Measurements from ENCODE around the gene SEC24A.
A peak's percentile ranks its signal among the peaks of the same experiment; 100 is the strongest.

Gene SEC24A

DNA sequence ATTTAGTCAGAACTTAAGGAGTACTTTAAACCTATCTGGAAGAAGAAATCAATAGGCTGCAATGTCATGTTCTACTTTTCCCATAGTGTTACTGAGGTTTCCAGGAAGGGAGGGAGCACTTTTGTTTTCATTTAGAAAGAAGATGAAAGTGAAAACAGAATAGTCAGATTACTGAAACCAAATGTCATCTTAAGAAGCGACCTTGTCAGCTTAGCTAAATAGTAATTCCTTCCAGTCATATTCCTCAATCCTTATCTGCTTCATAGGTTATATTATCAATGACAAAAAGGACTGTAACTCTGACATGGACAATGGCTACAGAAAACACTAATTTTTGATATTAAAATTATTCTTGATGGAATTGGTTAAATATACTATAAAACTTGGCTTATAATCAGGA lies 43.7 kb upstream of the SEC24A start:
- Histone ChIP-seq H3K27ac (ENCODE audit: low read length) (no peak overlapping the region), H3K9me2 (replicated peaks; ENCODE audit: insufficient read depth, low read length) (no peaks in the 10 kb centered on the region), H3F3A (ENCODE audit: insufficient read depth, low read length) (peaks cover 8% of the 10 kb centered on the region; the same call in 1 of the 2 replicates), H3K4me3 (ENCODE audit: low read length) (no peak overlapping the region), H3K36me3 (replicated peaks; ENCODE audit: insufficient read depth, low read length) (peaks cover 10% of the 10 kb centered on the region), H3K4me2 (ENCODE audit: low read depth, low read length) (peak overlapping the region; percentile 23; the same call in 1 of the 2 replicates), H4K20me1 (ENCODE audit: insufficient read depth, low read length) (no peaks in the 10 kb centered on the region), H3K9ac (ENCODE audit: low read length) (no peak overlapping the region), H3K9me3 (replicated peaks; ENCODE audit: insufficient read depth, low read length) (no peaks in the 10 kb centered on the region), H3K4me1 (ENCODE audit: low read length) (peaks cover 26% of the 10 kb centered on the region), H2AFZ (ENCODE audit: low read length) (no peak overlapping the region), H3K27me3 (replicated peaks; ENCODE audit: insufficient read depth, low read length) (no peaks in the 10 kb centered on the region), H3K79me2 (ENCODE audit: low read length) (peaks cover 11% of the 10 kb centered on the region)
- peak; percentile 48 for DNase-seq
- TF ChIP-seq, protein P1, sequence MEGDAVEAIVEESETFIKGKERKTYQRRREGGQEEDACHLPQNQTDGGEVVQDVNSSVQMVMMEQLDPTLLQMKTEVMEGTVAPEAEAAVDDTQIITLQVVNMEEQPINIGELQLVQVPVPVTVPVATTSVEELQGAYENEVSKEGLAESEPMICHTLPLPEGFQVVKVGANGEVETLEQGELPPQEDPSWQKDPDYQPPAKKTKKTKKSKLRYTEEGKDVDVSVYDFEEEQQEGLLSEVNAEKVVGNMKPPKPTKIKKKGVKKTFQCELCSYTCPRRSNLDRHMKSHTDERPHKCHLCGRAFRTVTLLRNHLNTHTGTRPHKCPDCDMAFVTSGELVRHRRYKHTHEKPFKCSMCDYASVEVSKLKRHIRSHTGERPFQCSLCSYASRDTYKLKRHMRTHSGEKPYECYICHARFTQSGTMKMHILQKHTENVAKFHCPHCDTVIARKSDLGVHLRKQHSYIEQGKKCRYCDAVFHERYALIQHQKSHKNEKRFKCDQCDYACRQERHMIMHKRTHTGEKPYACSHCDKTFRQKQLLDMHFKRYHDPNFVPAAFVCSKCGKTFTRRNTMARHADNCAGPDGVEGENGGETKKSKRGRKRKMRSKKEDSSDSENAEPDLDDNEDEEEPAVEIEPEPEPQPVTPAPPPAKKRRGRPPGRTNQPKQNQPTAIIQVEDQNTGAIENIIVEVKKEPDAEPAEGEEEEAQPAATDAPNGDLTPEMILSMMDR (IDR thresholded peaks at IDR 0.05; ENCODE audit: low read length): no peak
- TF ChIP-seq EZH2phosphoT487 (IDR thresholded peaks at IDR 0.05; ENCODE audit: low read length) (no peak), EZH2 (optimal IDR thresholded peaks at IDR 0.05; ENCODE audit: low read depth, low read length) (no peak)

DNA sequence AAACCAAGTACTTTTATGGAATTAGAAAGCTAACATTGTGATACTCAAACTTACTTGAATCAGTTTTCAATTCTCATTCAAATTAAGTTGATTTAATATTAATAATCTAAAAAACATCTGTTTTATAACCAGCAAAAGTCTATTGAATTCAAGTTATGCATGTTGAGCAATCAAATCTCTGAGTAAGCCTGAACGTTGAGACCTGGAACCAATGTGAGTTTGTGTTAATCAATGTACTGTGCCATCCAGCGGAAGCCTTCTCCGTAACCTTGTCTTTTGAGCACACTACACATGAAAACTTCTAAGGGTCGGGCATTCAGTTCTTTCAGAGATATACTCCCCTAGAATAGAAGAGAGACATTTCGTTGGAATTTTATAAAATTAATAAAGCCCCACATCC lies 41.9 kb upstream of the SEC24A start:
- peaks cover 11% of the 10 kb centered on the region for H3K79me2 ChIP-seq (ENCODE audit: low read length)
- H3K4me1 ChIP-seq (ENCODE audit: low read length): peaks cover 26% of the 10 kb centered on the region
- H3K27me3 ChIP-seq (replicated peaks; ENCODE audit: insufficient read depth, low read length): no peaks in the 10 kb centered on the region
- no peaks in the 10 kb centered on the region for H3K9me2 ChIP-seq (replicated peaks; ENCODE audit: insufficient read depth, low read length)
- no peak overlapping the region for H3K4me2 ChIP-seq (ENCODE audit: low read depth, low read length)
- no peaks in the 10 kb centered on the region for H4K20me1 ChIP-seq (ENCODE audit: insufficient read depth, low read length)
- H3K9ac ChIP-seq (ENCODE audit: low read length): no peak overlapping the region
- no peak for DNase-seq
- peaks cover 8% of the 10 kb centered on the region; the same call in 1 of the 2 replicates for H3F3A ChIP-seq (ENCODE audit: insufficient read depth, low read length)
- no peaks in the 10 kb centered on the region for H3K9me3 ChIP-seq (replicated peaks; ENCODE audit: insufficient read depth, low read length)
- TF ChIP-seq EZH2phosphoT487 (IDR thresholded peaks at IDR 0.05; ENCODE audit: low read length): no peak
- no peak for TF ChIP-seq EZH2 (optimal IDR thresholded peaks at IDR 0.05; ENCODE audit: low read depth, low read length)
- TF ChIP-seq, protein P1 (IDR thresholded peaks at IDR 0.05; ENCODE audit: low read length): no peak
- H2AFZ ChIP-seq (ENCODE audit: low read length): no peak overlapping the region
- no peak overlapping the region for H3K4me3 ChIP-seq (ENCODE audit: low read length)
- no peak overlapping the region for H3K27ac ChIP-seq (ENCODE audit: low read length)
- peaks cover 10% of the 10 kb centered on the region for H3K36me3 ChIP-seq (replicated peaks; ENCODE audit: insufficient read depth, low read length)

DNA sequence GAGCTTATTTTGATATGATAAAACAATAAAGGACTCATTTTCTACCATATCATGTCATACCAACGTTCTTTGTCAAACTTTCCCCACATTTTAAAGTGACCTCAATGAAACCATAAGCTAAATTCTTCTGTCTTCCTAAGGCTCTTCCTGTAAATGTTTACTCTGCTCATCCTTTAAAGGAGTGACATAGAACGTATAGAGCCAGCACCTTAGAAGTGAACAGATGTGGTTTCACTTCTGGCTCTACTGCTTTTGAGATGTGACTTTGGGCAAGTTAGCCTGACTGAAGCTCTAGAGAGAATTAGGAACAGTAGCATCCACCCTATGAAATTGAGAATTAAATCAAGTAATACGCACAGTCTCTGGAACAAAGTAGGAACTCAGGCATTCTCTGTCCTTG lies 40.0 kb upstream of the SEC24A start:
- no peak overlapping the region for H3K9ac ChIP-seq (ENCODE audit: low read length)
- H3K27me3 ChIP-seq (replicated peaks; ENCODE audit: insufficient read depth, low read length): no peaks in the 10 kb centered on the region
- no peak overlapping the region for H3K27ac ChIP-seq (ENCODE audit: low read length)
- H3K4me3 ChIP-seq (ENCODE audit: low read length): no peak overlapping the region
- H2AFZ ChIP-seq (ENCODE audit: low read length): no peak overlapping the region
- peaks cover 26% of the 10 kb centered on the region for H3K4me1 ChIP-seq (ENCODE audit: low read length)
- no peaks in the 10 kb centered on the region for H3K9me2 ChIP-seq (replicated peaks; ENCODE audit: insufficient read depth, low read length)
- H3K36me3 ChIP-seq (replicated peaks; ENCODE audit: insufficient read depth, low read length): peaks cover 13% of the 10 kb centered on the region
- no peak overlapping the region for H3K4me2 ChIP-seq (ENCODE audit: low read depth, low read length)
- H3K9me3 ChIP-seq (replicated peaks; ENCODE audit: insufficient read depth, low read length): no peaks in the 10 kb centered on the region
- peak; percentile 26 for DNase-seq
- peaks cover 8% of the 10 kb centered on the region; the same call in 1 of the 2 replicates for H3F3A ChIP-seq (ENCODE audit: insufficient read depth, low read length)
- H4K20me1 ChIP-seq (ENCODE audit: insufficient read depth, low read length): no peaks in the 10 kb centered on the region
- TF ChIP-seq EZH2phosphoT487 (IDR thresholded peaks at IDR 0.05; ENCODE audit: low read length): no peak
- TF ChIP-seq, protein P1 (IDR thresholded peaks at IDR 0.05; ENCODE audit: low read length): no peak
- TF ChIP-seq EZH2 (optimal IDR thresholded peaks at IDR 0.05; ENCODE audit: low read depth, low read length): no peak
- H3K79me2 ChIP-seq (ENCODE audit: low read length): peaks cover 11% of the 10 kb centered on the region

Measured in MM.1S (cell line).